ENCODE results near the gene PITX1.
"Not testable (repeated sequence)": the region's sequence is repeated elsewhere in the genome, so short reads cannot be mapped to it uniquely, and the experiment has no call there.

The PITX1 gene

DNA sequence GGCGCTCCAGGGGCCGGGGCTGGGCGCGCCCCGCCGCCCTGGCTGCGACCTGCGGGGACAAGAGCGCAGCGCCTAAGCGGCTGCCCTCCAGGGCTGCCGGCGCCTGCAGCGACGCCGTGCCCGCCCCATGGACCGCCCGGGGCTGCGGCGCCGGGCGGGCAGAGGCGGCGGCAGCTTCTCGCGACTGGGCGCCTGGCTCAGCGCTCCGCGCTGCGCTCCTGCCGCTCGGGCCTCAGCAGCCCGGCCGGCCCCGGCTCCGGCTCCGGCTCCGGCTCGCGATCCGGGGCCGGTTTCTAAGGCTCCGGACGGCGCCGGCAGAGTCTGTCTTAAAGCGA is at the start of gene PITX1:
Gene PITX1, minus strand, starts transcription at position 328 of the 335 bp plus-strand sequence. CDS start 347 bp downstream, outside the sequence.
- Mint-ChIP-seq H3K4me1 (ENCODE audit: low read depth) (peaks cover 53% of the 10 kb centered on the region), H3K36me3 (ENCODE audit: low read depth) (no peaks in the 10 kb centered on the region), H3K27me3 (peaks cover 89% of the 10 kb centered on the region), H3K27ac (no peak within 1 kb of the TSS), H3K4me3 (peak within 1 kb of the TSS; percentile 74), H3K9me3 (no peaks in the 10 kb centered on the region)
- intact Hi-C loops (cut with micrococcal nuclease), result loop anchor here (2.0 to 5.0 kb wide), 2 partner anchors 83 to 157 kb away; no protein-coding TSS in a partner anchor

DNA sequence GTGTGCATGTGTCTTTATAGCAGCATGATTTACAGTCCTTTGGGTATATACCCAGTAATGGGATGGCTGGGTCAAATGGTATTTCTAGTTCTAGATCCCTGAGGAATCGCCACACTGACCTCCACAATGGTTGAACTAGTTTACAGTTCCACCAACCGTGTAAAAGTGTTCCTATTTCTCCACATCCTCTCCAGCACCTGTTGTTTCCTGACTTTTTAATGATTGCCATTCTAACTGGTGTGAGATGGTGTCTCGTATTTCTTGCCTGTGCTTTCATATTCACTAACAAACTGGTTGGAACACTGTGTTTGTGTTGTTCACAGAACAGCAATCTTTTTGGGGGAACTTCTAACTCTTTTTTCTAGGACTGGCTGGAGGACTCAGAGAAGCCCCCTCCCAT is 49.3 kb upstream of the PITX1 start:
- not testable (repeated sequence) for H3K36me3 Mint-ChIP-seq (ENCODE audit: low read depth); H3K27ac Mint-ChIP-seq
- peaks cover 61% of the 10 kb centered on the region for H3K27me3 Mint-ChIP-seq

DNA sequence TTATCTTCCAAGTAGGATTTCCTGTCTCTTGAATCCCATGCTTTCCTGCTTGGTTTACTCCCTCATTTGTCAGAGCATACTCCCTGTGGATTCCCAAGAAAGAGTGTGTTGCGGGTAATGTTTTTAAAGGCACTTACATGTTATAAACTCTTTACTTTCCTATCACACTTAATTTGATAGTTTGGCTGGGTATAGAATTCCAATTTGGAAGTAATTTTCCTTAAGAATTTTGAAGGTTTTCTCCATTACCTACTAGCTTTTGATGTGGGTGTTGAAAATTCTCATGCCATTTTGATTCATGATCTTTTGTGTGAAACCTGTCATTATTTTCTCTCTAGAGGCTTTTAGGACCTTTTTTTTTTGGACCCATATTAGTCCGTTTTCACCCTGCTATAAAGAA is 47.2 kb upstream of the PITX1 start:
- H3K27ac Mint-ChIP-seq, result no peak overlapping the region
- H3K4me3 Mint-ChIP-seq, result no peak overlapping the region
- intact Hi-C loops (cut with micrococcal nuclease), result no loop called here
- peaks cover 56% of the 10 kb centered on the region for H3K27me3 Mint-ChIP-seq
- H3K9me3 Mint-ChIP-seq, result peaks cover 20% of the 10 kb centered on the region
- H3K4me1 Mint-ChIP-seq (ENCODE audit: low read depth), result no peaks in the 10 kb centered on the region
- H3K36me3 Mint-ChIP-seq (ENCODE audit: low read depth), result no peaks in the 10 kb centered on the region

More for the DNA sequence above, 49.3 kb upstream of the PITX1 start:
- H3K4me1 Mint-ChIP-seq (ENCODE audit: low read depth); H3K4me3 Mint-ChIP-seq; intact Hi-C loops (cut with micrococcal nuclease): not testable (repeated sequence)
- peaks cover 20% of the 10 kb centered on the region for H3K9me3 Mint-ChIP-seq

DNA sequence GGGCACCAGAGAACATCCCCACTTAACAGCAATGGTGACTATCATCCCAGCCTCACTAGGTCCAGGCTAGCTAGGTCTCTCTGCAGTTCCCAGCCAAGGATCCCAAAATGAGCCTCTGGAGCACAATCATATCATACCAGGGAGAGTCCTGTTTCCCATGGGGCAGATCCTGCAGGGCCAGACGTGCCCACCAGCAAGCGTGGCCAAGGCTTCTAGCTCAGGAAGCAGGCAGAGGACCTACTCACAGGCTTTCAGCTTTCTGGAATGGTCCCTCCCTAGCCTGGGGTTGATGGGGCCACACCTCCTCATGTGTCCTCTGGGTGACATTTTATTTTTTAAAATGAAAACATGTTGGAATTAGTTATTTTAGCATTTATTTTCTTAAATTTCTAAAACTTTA is 45.7 kb upstream of the PITX1 start:
- intact Hi-C loops (cut with micrococcal nuclease), result no loop called here
- Mint-ChIP-seq H3K27me3 (peaks cover 55% of the 10 kb centered on the region), H3K4me1 (ENCODE audit: low read depth) (no peaks in the 10 kb centered on the region), H3K9me3 (peaks cover 20% of the 10 kb centered on the region), H3K4me3 (no peak overlapping the region), H3K36me3 (ENCODE audit: low read depth) (no peaks in the 10 kb centered on the region), H3K27ac (no peak overlapping the region)

DNA sequence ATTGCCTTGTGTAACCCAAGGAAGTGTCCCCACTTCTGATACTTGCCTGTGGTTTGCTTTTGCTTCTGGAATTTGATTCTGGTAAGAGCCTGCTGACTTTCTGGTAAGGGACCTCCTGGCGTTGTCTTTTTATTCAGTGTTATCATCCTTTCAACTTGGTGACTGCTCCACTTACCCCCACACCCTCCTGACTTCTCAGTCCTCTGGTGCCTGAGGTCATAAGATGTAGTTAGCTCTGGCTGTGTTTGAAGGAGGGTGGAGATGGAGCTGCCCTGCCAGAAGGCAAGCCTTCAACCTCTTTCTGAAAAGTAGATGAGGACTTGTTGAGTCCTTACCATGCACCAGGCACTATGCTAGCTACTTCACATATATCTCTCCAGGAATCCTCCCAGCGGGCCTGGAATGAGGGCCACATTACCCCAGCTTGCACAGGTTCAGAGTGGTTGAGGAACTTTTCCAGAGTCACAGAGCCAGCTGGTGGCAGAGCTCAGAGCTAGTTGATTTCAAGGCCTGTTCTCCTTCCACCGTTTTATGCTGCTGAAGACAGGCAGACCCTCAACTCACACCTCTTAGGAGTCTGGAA is 45.2 kb upstream of the PITX1 start:
- Mint-ChIP-seq H3K4me3 (no peak overlapping the region), H3K9me3 (peaks cover 20% of the 10 kb centered on the region), H3K27me3 (peaks cover 55% of the 10 kb centered on the region), H3K27ac (no peak overlapping the region), H3K4me1 (ENCODE audit: low read depth) (peaks cover 1% of the 10 kb centered on the region), H3K36me3 (ENCODE audit: low read depth) (no peaks in the 10 kb centered on the region)
- intact Hi-C loops (cut with micrococcal nuclease), result no loop called here

DNA sequence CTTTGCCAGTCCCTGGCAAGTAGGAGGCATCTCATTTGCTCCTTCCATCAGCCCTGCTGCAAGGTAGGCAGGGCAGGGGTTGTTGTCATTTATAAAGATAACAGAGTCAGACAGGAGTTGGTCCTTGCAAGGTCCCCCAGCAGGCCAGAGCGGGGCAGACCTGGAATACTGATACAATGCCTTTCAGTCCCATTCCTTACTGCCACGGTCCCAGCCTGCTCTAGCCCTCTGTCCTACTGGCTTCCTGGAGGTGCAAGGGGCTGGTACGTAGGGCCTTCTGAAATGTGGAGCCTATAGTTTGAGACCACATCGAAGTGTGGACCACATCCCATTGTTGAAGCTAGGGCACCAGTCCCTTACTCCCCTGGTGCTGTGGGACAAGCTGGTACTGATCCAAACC is 42.8 kb upstream of the PITX1 start:
- Mint-ChIP-seq H3K27ac (no peak overlapping the region), H3K27me3 (peaks cover 62% of the 10 kb centered on the region)

DNA sequence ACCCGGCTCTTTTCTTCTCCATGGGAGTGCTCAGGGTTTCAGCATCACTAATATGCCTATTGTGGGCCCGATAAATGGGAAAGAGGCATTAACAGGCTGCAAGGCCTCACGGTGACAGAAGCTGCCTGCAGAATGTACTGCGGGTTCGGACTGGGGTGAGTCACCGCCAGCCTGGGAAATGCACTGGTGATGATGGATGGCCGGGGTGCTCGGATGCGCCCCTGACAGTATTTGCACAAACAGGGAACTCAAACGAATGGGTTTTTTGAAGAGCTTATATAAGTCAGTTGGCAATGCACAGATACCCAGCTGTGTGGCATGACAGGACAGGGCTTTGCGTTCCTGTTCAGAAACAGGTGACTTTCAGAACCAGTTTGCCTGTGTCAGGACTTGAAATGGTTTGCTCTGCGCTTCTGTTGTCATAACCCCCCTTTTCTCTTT is 42.0 kb upstream of the PITX1 start:
- intact Hi-C loops (cut with micrococcal nuclease), result no loop called here
- H3K36me3 Mint-ChIP-seq (ENCODE audit: low read depth), result no peaks in the 10 kb centered on the region
- H3K27me3 Mint-ChIP-seq, result peaks cover 64% of the 10 kb centered on the region
- H3K4me3 Mint-ChIP-seq, result no peak overlapping the region
- H3K27ac Mint-ChIP-seq, result no peak overlapping the region
- H3K9me3 Mint-ChIP-seq, result peaks cover 7% of the 10 kb centered on the region
- H3K4me1 Mint-ChIP-seq (ENCODE audit: low read depth), result peaks cover 7% of the 10 kb centered on the region

More for the DNA sequence above, 42.8 kb upstream of the PITX1 start:
- intact Hi-C loops (cut with micrococcal nuclease), result no loop called here
- H3K4me1 Mint-ChIP-seq (ENCODE audit: low read depth), result peaks cover 7% of the 10 kb centered on the region
- H3K4me3 Mint-ChIP-seq, result no peak overlapping the region
- H3K36me3 Mint-ChIP-seq (ENCODE audit: low read depth), result no peaks in the 10 kb centered on the region
- H3K9me3 Mint-ChIP-seq, result peaks cover 14% of the 10 kb centered on the region

DNA sequence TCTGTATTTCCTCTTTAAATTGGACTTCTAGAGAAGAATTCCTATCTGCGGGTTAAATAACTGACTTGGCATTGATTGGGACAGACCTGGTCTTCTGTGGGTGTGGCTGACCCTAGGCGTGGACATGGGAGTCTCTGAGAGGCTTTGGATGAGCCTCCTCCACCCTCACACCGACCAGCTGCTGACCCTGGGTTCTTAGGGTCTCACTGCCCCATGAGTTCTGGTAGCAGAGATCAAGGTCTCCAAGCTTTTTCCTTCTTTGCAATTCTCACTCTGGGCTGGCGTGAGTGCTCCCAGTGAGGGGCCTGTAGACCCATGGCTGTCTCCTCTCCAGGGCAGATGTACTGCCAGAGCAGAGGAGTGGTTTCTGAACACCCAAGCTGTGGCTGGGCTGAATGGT is 41.6 kb upstream of the PITX1 start:
- H3K4me1 Mint-ChIP-seq (ENCODE audit: low read depth), result peaks cover 7% of the 10 kb centered on the region
- peaks cover 59% of the 10 kb centered on the region for H3K27me3 Mint-ChIP-seq
- intact Hi-C loops (cut with micrococcal nuclease), result no loop called here
- no peak overlapping the region for H3K27ac Mint-ChIP-seq
- H3K9me3 Mint-ChIP-seq, result peaks cover 2% of the 10 kb centered on the region
- no peaks in the 10 kb centered on the region for H3K36me3 Mint-ChIP-seq (ENCODE audit: low read depth)
- H3K4me3 Mint-ChIP-seq, result no peak overlapping the region

DNA sequence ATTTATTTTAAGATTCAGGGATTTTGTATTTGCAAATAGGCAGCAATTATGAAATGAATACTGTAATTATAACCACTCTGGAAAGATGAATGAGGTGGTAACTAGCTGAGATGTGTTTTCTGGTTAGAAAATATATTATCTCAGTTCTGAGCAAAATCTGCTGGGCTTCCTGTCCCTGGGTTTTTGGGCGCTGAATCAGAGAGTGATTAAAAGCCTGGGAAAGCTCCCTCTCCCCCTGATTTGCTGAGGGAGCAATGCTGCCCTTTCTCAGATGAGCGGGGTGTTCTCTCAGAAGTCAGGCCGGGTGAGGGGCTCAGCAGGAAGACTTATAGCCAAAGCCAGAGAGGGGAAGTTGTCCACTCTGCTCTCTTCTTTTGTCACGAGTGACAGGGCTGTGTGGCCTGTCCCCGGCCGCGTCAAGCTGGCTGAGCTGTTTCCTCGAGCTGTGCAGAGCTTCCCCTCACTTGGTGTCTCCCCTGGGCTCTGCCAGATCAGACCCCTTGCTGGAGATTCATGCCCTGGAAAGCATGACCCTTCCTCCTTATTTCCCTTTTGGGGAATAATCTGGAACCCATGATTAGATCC is 39.8 kb upstream of the PITX1 start:
- peaks cover 56% of the 10 kb centered on the region for H3K27me3 Mint-ChIP-seq
- peaks cover 12% of the 10 kb centered on the region for H3K4me1 Mint-ChIP-seq (ENCODE audit: low read depth)
- no peaks in the 10 kb centered on the region for H3K9me3 Mint-ChIP-seq
- H3K27ac Mint-ChIP-seq, result no peak overlapping the region
- H3K36me3 Mint-ChIP-seq (ENCODE audit: low read depth), result no peaks in the 10 kb centered on the region
- intact Hi-C loops (cut with micrococcal nuclease), result no loop called here
- no peak overlapping the region for H3K4me3 Mint-ChIP-seq

DNA sequence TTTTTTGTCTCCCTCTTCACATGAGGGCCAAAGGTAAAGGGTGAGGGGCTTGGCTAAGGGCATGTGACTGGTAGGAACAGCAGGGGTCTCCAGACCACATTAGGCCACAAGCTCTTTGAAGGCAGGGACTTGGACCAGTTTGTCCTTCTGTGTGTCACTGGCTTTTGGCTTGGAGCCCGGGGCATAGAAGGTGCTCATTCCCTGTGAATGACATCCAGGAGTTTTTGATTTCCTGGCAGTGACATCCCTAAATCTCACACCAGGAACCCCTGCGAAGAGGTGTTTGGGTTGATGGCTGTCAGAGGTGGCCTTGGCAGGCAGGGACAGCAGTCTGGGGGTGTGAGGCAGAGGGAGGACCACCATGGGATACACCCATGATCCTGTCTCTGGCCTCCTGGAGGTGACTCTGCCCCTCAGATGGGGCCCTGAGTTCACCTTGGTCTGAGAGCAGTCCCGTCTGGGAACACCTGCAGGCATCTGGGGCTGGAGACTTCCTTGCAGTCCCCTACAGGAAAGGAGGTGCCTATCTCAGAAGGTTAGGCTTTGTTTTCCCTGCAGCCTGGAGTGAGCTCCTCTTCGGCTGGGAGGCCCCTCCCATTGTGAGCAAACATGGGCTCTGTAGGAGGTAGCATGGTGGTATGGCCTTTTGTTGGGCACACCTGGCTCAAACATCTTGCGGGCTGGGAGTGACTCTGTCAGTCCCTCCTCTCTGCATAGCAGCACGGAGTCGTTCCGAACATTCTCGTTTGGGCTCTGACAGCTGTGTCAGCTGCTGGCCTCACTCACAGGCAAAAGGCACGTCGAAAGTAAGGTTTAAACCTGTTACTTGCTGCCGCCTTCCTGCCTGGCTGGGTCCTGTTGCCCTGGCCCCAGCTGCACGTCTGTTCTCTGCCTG is 38.6 kb upstream of the PITX1 start:
- intact Hi-C loops (cut with micrococcal nuclease), result no loop called here
- Mint-ChIP-seq H3K9me3 (no peaks in the 10 kb centered on the region), H3K36me3 (ENCODE audit: low read depth) (no peaks in the 10 kb centered on the region), H3K4me3 (no peak overlapping the region), H3K27ac (no peak overlapping the region), H3K27me3 (peaks cover 55% of the 10 kb centered on the region), H3K4me1 (ENCODE audit: low read depth) (peaks cover 12% of the 10 kb centered on the region)

DNA sequence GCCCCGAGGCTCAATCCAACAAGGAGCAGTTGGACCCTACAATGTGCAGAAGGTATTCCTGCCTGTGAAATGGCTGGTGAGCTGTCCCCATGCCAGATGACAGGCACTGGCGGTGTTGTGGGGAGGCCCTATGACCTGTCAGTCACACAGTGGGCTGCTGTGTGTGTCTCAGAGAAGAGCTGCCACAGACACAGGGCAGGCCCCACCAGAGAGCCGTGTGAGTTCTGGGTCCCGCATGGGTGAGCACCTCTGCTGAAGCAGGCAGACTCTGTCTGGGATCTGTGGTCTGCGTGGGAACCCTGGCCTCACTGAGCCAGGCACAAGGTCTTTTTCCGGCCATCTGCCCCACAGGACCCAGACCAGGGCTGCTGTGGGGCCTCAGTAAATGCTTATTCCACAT is 37.3 kb upstream of the PITX1 start:
- Mint-ChIP-seq H3K36me3 (ENCODE audit: low read depth) (no peaks in the 10 kb centered on the region), H3K27ac (no peak overlapping the region), H3K27me3 (peaks cover 58% of the 10 kb centered on the region), H3K4me1 (ENCODE audit: low read depth) (peaks cover 12% of the 10 kb centered on the region), H3K9me3 (no peaks in the 10 kb centered on the region), H3K4me3 (no peak overlapping the region)
- intact Hi-C loops (cut with micrococcal nuclease), result no loop called here

DNA sequence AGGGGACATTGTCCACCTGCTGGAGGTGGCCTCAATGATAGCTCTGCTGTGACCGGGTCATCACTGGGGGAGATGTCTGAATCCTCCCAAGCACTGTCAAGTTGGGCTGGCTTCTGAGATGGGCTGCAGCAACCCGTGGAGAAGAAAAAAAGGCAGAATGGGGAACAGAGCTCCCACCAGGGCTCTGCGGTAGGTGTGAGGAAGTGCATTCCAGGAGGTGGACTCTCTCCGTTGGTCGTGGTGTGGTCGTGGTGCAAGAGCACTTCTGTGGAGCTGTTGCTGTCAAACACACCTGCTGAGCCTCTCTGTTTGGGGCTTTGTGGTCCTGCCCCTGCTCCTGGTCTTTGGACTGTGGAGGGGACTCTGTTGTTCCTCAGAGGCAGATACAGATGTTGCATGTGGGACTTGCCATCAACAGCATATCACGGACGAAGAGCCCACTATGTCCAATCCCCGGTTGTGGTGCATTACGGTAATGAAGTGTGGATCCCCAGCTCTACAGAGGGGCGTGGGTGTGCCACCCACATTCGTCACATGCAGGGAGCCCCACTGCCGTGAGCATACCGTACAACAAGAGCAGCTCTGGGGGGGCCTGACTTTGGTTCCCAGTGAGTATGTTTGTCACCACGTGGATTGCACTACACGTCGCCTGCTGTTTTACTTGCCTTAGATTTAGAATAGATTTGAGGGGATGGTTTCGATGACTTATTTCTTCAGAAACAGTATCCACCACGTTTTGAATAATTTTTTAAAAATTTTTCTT is 36.0 kb upstream of the PITX1 start:
- no peak overlapping the region for H3K27ac Mint-ChIP-seq
- peaks cover 12% of the 10 kb centered on the region for H3K4me1 Mint-ChIP-seq (ENCODE audit: low read depth)
- H3K36me3 Mint-ChIP-seq (ENCODE audit: low read depth), result no peaks in the 10 kb centered on the region
- no peaks in the 10 kb centered on the region for H3K9me3 Mint-ChIP-seq
- H3K27me3 Mint-ChIP-seq, result peaks cover 63% of the 10 kb centered on the region
- intact Hi-C loops (cut with micrococcal nuclease), result no loop called here
- no peak overlapping the region for H3K4me3 Mint-ChIP-seq

DNA sequence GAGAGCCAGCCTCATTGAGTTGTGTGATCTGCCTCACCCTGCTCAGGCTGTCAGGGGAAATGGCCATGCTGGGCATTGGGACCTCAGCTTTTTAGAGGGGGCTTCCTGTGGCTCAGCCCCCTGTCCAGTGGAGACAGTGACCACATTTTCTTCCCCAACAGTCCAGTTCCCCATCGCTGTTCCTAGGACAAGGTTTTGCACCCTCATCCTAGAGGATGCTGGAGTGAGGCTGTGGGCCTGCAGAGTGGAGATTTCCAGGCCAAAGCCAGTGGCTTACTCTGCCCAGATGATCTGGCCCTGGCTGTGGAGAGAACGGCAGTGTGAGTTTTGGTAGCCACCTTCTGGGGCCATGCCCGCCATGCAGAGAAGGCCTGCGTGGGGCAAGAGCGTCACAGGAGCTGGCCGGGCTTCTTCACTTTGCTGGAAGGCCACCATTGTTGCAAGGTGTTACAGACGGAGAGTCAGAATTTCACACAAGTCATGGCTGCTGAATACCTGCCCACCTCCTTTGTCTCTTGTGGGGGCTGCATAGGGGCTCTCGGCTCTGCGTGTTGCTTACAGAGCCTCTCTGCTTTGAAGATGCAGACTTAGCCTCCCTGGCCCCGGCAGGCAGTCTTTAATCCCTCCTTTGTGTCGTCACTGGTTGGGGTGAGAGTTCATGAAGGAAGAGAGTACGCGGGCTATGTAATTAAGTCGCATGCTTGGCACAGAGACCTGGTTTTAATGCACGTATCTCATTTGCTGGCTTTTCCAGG is 35.2 kb upstream of the PITX1 start:
- H3K27me3 Mint-ChIP-seq, result peaks cover 64% of the 10 kb centered on the region
- no peak overlapping the region for H3K4me3 Mint-ChIP-seq
- no peak overlapping the region for H3K27ac Mint-ChIP-seq

More for the DNA sequence above, 35.2 kb upstream of the PITX1 start:
- no peaks in the 10 kb centered on the region for H3K36me3 Mint-ChIP-seq (ENCODE audit: low read depth)
- peaks cover 11% of the 10 kb centered on the region for H3K4me1 Mint-ChIP-seq (ENCODE audit: low read depth)
- no peaks in the 10 kb centered on the region for H3K9me3 Mint-ChIP-seq
- intact Hi-C loops (cut with micrococcal nuclease), result no loop called here
